Limb (tissue), 2 donors: Measurements from ENCODE around the gene BTBD3.

ENCODE experiments used
- DNase-seq, 2 donors: peaks; one replicate each; pipeline ENCODE4 v3.0.0-alpha.2; 2016; ENCODE audit errors: extremely low spot score in 2 of 2

The BTBD3 gene

DNA sequence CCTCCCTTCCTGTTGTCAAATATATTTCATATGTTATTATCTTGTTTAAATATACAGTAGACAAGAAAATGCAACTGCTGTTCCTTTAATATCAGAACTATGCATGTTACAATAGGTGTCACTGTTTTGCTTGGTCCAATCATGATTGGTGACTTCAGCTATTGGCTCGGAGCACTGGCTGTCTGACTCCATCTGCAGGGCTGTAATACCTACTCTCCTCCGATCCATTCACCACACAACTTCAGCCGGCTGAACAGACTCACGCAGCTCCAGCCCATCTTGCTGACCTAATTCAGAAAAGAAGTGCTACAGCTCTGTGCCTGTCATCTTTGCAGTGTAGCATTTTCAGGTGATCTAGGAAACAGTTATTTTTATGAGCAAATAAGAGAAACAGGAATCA lies at the start of gene BTBD3:
BTBD3 (plus strand) TSS at position 231 of the 400 bp plus-strand sequence. CDS start 383 bp downstream, outside the sequence.
- peak; percentile 61 to 77 for DNase-seq

DNA sequence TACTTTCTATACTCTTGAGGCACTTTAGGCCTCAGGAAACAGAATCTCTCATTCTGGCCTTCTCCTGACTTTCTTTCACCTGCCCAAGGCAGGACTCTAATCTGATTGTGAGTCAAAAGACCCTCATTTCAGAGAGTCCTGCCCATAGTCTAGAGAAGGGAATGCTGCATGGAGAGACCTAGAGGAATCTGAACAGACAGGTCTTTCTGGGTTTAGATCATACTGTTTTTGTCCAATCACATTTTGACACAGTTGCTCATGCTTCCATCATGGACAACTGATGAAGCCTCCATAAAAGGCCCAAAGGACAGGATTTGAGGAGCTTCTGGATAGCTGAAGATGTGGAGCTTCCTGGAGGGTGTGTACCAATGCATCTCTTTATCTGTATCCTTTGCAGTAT lies 48.1 kb upstream of the BTBD3 start:
- DNase-seq = no peak

DNA sequence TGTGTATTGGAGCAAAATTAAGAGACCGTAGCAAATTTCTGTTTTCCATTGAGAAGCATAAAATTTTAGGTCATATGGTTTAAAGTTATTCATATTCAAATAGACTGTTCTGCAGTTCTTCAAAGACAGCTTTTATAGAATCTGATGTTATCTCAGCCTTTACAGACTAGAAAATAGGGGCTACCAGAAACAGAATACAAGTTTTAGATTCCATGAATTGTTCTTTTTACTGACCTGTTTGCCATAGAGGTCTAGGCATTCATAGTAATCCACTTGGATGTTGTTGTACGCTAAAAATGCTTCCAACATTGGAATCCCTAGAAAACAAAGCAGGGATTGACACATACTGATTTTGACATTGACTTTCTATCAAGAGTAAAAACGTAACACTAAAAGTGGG lies 47.3 kb upstream of the BTBD3 start:
- DNase-seq = no peak

DNA sequence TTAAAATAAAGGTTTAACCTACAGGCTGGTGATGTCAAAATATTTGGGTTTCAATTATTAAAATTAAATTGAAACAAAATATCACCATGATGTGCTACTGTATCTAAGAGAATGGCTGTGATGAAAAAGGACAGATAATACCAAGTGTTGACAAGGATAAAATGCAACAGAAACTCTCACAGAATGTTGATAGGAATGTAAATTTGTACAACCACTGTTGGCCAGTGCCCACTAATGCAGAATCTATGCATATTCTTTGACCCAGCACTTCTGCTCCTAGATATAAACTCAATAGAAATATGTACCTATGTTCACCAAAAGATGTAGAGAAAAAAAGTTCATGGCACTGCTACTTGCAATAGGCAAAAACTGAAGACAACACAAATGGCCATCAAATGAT lies 41.1 kb upstream of the BTBD3 start:
- DNase-seq = no peak

DNA sequence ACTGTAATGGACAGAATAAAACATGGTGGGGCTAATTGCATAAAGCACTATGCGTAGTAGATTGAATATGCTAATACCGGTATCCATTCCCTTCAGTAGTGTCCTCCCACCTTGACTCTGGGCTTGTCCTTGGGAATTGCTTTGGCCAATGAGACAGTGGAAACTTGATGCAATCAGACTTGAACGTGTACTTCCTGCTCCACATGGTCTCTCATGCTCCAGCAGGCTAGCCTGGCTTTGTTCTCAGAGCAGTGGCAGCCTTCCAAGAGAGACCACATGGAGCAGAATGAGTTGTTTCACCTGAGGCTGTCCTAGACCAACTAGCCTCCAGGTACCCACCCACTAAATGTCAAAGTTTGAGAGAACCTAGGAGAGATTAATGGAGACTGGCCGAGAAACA lies 37.0 kb upstream of the BTBD3 start:
- no peak for DNase-seq

DNA sequence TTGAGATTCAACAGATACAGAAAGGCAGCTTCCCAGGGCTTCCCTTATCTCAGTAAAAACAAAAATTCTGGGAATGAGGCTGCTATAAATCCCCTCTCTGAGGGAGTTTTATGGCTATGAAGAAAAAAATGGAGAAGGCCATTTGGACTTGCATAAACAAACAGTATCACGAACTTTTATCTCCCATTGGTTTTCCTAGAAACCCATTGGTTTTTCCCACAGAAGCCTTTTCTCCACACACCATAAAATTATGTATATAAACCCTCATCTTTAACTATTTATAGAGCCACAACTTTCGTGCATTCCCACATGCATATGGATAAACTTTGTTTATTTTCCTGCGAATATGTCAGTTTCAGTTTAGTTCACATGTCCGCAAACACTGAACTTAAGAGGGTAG lies 36.2 kb upstream of the BTBD3 start:
- DNase-seq = no peak

DNA sequence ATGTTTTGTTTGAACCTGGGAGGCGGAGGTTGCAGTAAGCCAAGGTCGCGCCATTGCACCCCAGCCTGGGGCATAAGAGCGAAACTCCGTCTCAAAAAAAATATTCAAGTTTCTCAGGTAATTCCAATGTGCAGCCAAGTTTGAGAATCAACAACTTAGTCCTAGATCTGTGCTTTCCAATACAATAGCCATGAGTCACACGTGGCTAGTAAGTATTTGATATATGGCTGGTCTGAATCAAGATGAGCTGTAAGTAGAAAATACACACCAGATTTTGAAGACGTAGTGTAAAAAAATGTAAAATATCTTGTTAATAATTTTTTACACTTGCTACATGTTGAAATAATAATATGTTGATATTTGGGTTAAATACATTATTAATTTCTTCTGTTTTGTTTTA lies 35.0 kb upstream of the BTBD3 start:
- no peak for DNase-seq

DNA sequence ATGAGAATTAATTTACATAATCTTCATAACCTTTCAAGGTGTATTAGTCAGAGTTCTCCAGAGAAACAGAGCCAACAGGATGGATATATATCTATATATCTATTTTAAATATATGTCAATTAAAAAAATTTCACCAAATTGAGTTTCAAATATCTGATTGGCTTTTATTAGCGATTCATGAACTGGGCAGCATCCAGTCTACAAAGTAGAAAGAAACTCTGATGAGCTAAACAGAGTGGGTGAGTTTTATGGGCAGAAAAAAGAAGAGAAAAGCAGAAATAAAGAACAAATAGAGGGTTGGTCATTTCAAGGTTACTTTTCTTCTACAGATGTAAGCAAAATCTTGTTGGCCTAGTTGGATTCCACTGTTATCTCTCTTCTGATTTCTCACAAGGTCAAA lies 29.0 kb upstream of the BTBD3 start:
- no peak for DNase-seq

DNA sequence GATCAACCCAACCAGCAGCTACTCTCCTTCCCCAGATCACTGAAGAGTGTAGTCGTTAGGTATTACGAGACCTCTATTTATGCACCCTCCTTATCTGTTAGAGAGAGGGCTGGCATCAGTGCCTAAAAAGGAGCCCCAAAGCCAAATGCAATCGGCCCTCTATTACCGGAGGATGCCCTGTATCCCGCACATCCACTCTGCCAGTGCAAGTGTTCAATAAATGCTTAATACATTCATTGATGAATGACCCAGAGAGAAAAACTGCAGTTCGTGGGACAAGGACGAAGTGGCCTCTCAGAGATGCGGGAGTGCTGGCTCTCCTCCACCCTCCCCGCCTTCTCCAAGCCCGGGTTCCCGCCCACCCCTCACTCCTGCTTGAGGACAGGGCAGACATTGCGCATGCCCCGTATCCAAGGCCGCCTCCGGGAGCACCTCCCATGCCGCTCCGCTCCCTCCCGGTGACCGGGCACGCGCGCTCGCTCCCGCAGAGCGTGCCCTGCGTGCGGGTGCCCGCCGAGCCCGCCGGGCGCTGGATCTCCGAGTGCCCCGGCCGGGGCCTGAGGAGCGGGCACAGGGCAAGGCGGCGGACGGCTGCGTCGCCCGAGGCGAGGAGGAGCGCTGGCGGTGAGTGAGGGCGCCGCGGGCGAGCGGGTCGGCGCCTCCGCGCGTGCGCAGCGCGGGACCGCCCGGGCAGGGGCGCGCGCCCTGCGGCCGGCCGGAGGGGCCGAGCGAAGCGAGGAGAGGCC lies 27.2 kb upstream of the BTBD3 start:
- peak; percentile 94 to 95 for DNase-seq

DNA sequence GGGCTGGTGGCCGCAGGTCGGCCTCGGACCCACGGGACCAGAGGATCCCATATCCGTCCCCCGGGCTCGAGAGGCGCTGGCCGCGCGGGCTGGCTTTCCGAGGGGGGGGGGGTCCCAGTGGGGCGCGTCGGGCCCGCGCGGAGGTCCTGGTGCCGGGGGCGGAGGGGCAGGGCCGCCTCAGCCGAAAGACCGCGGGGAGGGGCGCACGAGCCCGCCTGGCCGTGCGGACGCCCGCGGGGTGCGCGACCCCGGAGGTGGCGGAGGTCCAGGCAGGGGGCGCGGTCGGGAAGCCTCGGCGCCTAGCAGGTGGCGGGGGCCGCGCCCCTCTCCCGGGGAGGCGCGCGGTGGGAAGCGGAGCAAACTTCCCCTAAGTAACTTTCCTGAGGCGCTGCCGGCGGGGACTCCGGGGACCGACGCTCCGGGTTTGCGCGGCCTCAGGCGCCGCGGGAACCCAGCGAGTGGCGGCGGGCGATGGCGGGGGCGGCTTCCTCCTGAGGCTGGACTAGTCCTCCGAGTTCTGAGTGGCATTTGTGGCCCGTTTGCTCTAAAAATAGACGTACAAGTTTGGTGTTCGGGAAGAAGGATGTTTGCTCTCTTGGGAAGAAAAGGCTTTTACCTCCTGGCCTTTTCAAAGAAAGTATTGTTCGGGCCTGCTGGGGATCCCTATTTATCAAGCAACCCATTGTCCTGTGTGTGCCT lies 26.5 kb upstream of the BTBD3 start:
- DNase-seq = peak; percentile 64 to 84

DNA sequence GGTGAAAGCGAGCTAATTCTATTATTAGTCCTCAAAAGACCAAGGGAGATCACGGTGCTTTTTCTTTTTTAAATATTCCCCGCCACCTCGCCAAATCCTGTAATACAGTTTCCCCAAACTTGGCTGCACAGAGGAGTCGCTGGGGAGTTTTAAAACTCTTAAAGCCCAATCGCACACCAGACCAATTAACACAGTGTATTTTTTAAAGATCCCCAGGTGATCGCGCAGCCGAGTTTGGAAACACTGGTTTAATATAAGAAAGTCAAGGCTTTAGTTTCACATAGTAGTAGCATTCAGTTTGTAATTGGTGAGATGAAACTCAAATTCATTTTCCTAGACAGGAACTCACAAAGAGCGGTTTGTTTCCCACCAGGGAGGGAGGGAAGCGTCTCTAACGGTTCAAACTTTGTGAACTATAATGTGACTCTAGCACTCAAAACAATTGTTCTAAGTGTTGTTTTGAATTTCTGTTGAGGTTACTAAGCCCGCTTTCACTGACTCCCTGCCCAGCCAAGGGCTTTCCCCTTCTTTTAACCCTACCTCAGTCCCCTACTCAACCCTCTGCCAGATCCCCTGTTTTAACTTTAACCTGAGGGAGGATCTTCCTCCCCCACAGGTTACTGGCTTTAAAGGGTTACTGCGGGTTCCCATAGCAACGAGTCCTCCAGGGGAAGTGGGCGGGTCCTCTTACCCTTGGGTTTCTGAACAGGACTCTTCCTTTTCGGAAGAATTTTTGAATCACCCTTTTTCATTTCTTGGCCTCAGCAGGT lies 25.7 kb upstream of the BTBD3 start:
- DNase-seq = peak; percentile 72 to 82

DNA sequence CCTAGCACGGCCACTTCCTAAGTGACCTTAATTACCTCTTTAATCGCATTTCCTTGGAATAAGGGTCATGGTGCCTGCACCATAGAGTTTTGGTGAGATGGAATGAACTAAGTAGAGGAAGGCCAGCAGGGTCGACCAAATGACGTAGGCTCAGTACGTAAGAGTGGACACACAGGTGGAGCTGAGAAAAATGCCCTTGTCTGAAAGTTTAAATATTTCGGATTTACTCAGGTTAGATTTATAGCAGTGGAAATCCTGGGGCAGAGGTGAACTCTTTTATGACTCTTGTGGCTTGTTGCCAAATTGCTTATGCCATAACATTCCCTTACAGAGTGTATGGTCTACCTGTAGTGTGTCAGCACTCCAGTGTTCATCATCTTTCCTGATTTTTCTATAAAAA lies 23.6 kb upstream of the BTBD3 start:
- no peak for DNase-seq

DNA sequence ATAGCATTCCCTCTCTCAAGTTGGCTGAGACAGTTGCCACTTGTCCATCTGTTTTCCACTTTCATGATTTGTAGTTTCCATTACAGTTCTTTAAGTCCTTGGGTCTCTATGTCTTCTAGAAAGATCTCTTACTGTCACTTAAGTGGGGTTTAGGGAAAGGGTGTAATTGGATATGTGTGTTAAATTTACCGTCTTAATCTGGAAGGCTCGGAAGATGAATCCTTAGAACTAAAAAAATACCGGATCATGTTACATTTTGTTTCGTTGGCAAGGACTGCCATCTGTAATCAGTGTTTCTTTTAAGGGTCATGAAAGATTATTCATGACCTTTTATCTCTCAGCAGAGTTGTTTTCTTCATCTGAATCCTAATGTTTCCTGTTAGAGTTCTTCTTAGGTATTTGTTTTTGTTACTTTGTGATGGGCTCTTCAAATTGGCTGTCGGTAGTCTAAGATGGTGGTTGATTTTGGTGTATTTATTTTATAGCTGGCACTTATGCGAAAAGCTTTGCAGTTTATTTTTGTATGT lies 21.8 kb upstream of the BTBD3 start:
- no peak for DNase-seq

DNA sequence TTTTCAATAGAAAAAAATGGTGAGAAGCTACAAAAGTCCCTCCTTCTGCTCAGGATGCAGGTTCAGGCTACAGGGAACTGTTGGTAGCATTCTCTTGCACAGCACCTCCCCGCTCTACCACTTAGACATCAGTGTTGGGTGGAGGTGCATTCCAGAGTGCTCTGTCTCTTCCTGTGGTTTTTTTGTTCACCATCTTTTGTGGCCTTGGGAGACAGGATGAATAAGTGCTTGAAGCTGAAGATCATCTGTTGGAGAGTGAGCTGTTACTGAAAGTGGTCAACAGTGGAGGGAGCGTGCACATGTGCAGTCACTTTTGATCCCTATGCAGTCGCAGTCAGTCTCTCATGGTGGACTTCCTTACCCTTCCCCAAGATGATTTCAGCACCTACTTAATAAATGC lies 16.6 kb upstream of the BTBD3 start:
- no peak for DNase-seq

DNA sequence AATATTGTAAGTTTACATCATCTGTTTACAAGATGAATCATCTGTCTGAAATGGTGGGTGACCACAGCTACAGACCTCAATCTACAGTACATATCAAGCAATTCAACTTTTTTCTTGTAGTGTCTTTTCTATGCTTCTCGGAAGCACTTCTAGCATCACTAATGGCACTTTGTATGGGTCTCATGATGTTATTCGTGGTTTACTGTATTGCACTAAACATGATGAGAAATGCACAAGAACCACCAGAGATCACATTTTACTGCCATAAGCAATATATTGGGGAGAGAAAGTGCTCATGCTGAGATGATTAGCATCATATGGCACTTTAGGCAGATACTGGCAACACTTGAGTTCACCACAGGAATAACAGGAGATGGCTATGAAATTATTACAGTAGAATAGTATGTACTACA lies 15.4 kb upstream of the BTBD3 start:
- DNase-seq = no peak

DNA sequence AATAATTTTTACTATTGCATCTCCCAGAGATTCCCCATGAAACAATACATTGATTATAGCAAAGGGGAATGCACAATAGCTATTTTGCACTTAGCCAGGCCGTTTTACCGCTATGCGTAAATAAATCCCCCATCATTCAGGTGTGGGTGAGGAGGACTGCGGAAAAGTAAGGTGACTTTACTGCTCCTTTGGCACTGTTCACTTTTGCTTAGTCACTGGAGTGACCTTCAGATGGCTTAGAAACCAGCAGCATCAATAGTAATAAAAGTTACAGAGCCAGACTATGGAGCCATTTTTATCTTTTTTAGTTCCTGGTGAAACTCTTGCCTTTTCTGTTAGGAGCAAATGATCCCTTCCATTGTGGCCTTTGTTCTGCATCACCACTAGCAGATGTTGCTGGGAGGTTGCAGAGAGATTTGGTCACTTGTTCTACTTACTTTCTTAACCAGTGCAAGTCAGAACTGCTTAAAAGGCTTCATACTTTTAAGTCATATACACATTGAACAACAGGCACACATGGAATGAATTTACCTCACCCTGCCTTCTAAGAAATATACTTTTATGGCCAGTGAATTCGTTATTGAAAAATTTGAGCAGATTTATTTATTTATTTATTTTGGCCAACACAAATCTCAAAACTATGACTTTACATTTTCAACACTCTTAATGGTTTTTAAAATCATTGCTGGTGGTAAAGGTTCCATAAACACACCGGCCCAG lies 12.1 kb upstream of the BTBD3 start:
- no peak for DNase-seq

DNA sequence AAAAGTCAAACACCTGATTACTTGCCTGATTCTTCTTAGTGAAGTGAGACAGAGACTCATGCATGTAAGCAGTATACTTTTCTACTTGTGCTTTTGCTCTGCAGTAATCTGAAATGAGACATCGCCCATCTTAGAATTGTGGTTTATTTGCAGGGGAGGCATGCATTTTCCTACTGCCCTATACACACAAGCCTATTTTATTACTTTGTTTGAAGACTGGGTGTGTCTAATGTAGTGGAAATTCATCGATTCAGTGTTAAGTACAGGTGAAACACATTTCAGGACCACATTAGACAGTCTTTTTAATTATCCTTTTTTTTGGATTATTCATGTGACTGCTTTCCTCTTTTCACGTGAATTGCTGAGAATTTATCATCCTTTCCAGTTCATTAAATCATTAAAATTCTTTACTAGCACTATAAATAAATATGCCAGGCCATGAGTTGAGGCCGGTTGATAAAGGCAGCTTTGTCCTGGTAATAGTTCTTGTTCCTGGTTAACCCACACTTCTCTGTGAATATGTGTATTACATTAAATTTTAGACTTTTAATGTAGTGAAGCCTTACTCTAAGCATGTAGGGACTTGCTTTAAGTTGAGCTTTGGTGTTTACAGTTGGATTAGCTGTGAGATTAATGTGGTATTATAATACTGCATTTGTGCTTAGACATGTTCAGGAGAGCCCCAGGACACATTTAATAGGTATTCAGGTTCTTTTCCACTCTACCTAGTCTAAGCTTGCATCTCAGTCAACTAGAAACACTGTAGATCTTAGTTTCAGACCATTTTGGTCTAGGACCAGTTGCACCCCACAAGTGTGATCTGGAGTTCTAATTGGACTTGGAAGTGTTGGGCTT lies 10.8 kb upstream of the BTBD3 start:
- DNase-seq = no peak

DNA sequence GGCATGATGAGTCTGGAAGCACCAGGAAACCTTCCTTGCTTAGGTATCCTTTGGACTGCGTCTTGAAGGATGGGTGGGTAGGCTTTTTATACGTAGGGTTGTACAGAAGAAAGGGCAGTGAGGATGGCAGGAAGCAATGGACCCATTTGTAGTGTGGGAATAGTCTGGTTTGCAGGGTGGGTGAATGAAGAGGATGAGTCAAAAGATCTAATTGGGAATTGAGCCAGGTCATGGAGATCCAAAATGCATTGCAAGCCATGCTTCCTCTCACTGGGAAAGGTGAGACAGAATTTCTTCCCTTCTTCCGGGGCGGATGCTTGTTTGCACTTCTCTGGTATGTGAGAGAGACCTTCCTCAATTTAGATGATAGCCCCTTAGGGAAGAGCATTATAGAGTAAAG lies 10.1 kb upstream of the BTBD3 start:
- DNase-seq = no peak

DNA sequence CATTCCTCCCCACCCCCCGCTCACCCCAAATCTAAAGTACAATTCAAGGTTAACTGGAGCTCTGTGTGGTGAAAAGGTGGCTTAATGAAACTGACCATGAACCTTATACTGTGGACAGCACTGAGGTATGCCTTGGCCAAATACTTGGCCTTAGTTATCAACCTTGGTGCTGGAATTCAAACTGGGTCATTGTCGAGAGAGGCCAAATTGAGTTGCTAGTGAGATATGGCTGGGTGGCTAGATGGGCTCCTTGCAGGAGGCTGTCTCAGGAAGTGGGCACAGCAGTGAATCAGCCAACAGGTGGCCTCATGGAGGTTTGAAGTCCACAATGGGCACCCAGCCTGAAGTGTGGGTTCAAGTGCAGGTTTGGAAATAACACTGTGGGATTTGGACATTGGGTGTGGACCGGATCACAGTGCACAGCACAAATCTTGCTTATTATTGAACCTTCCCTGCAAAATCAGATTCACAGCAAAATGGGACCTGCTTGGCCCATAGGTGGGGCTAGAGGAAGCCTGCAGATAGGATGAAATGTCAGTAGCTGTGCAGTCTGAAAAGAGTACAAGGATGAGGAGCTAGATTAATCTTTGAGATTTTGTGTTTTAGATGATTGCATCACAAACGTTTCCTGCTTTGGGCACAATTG lies 5.6 kb upstream of the BTBD3 start:
- DNase-seq = no peak
